ENCODE measurements around the gene PRDM10.
"Not testable (repeated sequence)": the region's sequence is repeated elsewhere in the genome, so short reads cannot be mapped to it uniquely, and the experiment has no call there.

Gene PRDM10

DNA sequence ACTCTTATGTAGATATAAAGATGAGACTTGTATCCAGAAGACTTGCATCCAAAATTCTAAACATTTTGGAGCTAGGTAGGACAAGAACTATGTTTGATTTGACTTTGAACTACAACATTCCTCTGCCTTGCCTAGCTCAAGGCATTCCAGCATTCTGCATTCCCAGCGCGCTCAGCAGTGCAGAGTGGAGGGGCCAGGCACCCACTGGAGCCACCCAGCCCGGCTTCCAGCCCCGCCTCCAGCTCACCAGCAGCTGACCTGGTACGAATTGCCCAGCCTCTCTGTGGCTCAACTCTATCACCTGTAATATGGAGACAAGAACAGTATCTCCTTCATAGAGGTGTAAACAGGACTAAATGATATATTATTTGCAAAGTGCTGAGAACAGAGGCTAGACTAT lies 28.8 kb downstream of the PRDM10 start:
- DNase-seq: no peak

DNA sequence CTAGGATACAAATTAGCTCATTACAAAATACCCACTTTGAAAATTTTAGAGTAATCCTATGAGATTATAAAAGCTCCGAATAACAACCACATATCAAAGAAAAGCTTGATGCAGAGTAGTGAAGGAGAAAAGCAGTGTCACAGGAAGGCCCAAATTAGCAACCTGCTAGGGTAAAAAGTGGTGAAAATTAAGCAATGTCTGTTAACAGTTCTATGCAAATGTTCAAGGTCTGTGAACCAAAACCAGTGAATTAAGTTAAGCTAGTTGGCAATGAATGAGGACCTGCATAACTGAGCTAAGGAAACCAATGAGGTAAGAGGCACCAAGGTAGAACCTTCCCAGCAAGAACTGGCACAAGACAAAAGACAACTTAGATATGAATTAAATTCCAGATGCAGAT lies 29.6 kb downstream of the PRDM10 start:
- no peak for DNase-seq

DNA sequence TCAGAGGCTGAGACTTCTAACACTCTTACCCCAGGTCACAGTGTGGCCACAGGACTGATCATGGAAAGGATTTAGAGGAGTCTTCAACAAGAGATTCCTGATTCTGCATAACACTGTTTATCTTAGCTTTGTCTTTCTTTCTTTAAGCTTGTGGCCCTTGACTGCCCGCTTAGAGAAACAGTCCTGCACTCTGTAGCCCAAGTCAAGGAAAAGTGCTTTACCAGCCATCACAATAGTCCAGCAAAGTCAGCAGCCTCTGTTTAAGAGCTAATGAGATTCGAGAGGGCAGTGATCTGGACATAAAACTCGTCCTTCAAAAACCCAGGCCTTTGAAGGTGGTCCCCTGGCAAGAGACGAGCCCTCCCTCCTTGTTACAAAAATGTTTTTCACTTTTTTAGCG lies 30.0 kb downstream of the PRDM10 start:
- no peak for DNase-seq

DNA sequence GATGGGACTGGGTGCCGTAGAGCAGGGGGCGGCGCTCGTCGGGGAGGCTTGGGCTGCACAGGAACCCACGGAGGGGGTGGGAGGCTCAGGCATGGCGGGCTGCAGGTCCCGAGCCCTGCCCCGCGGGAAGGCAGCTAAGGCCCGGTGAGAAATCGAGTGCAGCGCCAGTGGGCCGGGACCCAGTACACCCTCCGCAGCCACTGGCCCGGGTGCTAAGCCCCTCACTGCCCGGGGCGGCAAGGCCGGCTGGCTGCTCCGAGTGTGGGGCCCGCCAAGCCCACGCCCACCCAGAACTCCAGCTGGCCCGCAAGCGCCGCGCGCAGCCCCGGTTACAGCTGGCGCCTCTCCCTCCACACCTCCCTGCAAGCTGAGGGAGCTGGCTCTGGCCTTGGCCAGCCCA lies 30.8 kb downstream of the PRDM10 start:
- not testable (repeated sequence) for DNase-seq

DNA sequence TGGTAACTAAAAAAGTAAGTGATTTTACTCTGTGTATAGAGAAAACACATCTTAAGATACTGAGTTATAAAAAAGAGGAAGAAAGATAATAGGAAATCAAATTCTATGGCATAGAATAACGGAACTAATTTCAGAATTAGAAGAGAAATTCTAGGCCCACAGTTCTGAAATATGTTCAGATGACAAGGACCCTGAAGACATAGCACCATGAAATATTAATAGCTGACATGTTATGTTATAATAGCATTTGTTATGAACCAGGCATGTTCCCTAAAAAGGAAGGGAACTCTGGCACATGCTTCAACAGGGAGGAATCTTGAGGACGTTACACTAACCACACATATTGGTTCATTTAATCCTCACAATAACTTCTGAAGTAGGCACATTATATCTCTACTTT lies 32.7 kb downstream of the PRDM10 start:
- no peak for DNase-seq

DNA sequence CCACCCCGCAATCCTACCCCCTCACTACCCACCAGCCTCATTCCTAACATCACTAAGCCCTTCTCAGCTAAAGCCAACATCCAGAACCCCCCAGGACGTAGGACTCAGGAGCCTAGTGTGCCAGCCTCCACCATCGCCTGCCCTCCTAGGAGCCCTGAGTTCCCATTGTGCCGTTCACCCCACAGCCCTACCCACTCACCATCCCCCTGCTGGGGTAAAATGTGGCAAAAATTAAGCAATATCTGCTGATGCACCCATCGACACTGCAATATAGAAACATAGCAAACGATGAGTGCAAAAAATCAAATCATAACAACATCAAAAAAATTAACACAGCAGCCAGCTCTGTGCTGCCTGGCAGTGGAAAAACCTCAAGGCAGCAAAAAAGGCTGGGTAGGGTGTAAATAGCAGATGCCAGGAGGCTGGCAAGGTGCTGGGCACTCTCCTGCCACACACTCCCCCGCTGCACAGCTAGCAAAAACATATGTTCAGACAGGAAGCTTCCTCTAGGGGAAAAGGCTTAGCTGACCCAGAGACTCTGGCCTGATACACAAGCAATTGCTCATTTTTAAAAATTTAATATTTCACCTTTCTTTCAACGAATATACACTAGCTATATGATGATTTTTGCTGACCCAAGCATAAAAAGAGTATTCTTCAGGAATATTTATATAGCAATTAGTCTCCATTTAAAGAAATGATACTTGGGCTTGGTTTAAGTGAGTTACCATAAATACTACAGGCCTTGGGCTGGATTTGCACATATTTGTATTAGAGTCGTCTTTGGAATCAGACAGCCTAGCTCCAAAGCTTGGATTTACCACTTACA lies 33.8 kb downstream of the PRDM10 start:
- DNase-seq: no peak

DNA sequence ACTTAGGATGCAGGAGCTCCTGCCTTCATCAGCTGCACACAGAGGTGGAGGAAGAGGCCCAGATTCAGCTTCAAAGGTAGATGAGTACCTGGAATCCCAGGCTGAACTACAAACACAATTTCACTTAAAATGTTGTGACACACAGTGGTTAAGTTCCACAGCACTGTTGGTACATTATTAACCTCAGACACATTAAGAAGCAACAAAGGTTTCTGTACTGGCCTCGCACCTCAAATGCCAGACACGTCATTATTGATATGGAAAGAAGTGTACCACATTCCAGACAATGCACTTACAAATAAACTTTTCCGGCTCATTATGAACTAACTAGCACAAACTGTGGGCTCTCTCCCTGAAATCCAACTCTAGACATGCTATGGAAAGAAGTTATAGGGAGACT lies 34.6 kb downstream of the PRDM10 start:
- DNase-seq: no peak

DNA sequence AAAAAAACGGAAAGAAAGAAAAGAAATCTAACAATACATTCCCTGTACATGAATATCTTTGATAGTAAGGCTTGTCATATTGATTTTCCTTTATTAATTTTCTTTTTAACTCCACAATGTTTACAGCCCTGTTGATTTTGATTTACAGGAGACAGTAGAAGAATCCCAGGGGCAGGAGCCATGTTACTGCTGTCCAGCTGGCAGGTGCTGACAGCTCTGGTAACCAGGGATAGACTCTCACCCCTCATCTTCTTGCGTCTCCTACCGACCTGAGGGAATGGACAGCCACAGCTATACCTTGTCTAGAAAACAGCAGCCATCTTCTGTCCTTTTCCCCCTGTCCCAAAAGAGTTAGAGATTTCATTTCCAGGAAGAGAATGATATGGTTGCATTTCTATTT lies 37.4 kb downstream of the PRDM10 start:
- DNase-seq: no peak

DNA sequence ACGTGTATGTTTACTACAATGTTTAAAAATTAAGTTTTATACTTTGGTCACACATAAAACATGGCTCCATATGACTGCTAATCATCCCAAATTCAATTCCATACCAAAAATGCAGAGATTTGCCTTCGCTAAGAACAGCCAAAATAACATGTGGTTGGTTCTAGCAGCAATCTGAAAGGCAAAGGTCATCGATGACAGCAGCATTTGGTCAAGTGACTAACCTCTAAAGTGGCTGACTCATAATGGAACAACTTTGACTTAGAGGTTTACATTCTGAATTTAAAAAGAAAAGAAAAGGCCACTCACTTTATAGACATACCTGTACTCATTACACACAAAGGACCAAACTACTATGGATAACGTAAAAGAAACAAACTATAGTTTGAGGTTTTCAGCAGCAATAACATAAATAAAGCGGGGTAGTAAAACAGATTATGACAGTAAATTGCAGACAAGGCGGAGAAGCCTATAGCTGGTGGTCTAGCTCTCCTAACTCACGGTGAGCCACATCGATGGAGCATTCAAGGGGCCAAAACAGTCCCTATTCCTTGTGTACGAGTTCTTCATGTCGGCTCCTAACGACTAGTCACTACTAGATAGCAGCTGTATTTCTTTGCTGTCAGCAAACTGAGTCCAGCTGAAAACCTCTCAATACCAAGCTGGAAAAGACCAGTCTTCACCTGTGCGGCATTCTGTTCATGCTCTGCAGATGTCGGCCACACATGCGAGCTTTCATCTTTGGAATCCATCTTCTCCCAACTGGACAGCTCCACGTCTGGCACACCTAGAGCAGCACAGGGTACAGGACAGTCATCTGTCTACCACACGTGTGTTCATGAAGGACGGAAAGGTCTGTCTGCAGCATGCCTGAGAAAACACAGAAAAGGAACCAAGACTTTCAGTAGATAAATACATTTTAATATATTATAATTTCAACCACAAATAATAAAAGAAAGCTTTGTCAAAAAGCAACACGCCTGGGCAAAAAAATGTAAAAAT lies 42.1 kb downstream of the PRDM10 start:
- no peak for DNase-seq

DNA sequence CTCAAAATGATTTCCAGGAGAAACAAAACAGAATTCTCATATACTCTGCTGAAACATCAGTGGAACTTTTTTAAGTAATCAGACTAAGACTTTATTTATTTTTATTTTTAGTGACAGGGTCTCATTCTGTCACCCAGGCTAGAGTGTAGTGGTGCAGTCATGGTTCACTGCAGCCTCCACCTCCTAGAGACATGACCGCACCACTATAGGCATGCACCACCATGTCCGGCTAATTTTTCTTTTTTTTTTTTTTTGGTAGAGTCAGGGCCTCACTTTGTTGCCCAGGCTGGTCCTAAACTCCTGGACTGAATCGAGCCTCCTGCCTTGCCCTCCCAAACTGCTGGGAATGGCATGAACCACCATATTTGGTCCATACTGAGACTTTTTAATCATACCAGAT lies 42.9 kb downstream of the PRDM10 start:
- DNase-seq: no peak

DNA sequence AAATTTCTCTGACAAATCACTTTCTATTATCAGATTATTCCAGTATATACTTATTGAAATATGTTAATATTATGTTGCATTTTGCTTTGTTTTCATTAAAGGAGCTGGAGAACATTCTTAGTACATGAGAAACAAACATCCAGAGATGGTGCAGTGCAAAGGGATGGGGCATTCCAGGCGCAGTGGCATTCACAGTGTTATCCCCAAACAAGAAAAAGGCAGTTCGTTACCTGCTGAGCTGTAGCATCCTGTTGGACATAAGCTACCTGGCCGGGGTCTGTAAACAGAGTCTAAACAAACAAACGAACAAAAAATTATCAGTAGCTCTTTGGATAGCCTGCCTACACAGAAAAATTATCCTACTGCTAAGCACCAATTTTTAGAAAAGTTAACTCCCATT lies 47.4 kb downstream of the PRDM10 start:
- no peak for DNase-seq

DNA sequence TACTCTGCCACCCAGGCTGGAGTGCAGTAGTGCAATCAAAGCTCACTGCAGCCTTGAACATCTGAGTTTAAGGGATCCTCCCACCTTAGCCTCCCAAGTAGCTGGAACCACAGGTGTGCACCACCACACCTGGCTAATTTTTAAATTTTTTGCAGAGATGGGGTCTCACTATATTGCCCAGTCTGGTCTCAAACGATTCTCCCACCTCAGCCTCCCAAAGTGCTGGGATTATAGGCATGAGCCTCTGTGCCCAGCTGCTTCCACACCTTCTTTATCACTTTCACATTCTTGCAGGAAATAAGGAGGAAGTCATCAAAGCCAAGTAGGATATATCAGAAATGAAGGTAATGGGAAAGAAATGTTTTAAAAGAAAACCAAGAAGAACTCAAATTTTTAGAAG lies 47.9 kb downstream of the PRDM10 start:
- not testable (repeated sequence) for DNase-seq

DNA sequence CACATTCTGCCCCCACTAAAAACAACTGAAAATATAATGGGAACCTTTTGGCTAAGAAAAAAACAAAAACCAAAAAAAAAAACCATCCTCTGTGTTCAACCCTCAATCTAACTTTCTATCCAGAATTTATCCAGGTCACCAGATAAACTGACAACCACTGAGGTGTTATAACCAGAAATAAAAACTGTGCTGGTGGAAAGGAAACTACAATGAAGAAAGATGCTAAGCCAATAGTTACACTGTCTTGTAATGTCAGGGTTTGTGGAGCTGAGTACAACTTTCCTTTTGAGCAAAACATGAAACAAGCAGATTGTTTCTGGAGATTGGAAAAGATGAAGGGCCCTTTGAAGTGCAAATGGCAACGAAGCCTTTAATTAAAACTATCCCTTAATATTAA lies 50.8 kb downstream of the PRDM10 start:
- no peak for DNase-seq

DNA sequence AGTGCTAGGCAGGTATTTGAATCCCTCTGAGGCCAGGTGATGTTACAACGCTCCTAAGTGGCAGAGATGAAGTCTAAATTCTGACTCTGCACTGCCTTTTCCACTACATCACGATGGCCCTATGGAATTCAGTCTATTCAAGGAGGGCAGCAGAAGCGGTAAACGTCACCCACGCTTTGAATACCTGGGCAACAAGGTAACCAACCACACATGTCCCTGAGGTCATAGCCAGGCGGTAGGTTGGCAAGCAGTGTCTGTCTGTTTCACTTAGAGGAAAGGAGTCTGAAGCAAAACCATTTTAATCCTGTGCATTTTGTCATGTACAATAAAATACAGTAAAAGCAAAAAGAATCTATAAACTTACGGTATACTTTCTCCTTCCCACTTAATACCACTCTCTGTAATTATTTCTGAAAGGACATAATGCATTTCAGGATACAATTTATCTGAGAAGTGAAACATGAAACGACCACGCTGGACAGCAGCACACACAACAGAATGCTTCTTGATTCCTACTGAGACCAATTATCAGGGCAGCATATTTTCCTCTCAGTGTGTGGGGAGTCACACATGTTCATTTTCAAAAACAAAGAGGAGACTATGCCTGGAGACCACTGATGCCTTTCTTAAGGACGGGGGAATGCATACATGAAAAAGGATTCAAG lies 51.3 kb downstream of the PRDM10 start:
- no peak for DNase-seq

DNA sequence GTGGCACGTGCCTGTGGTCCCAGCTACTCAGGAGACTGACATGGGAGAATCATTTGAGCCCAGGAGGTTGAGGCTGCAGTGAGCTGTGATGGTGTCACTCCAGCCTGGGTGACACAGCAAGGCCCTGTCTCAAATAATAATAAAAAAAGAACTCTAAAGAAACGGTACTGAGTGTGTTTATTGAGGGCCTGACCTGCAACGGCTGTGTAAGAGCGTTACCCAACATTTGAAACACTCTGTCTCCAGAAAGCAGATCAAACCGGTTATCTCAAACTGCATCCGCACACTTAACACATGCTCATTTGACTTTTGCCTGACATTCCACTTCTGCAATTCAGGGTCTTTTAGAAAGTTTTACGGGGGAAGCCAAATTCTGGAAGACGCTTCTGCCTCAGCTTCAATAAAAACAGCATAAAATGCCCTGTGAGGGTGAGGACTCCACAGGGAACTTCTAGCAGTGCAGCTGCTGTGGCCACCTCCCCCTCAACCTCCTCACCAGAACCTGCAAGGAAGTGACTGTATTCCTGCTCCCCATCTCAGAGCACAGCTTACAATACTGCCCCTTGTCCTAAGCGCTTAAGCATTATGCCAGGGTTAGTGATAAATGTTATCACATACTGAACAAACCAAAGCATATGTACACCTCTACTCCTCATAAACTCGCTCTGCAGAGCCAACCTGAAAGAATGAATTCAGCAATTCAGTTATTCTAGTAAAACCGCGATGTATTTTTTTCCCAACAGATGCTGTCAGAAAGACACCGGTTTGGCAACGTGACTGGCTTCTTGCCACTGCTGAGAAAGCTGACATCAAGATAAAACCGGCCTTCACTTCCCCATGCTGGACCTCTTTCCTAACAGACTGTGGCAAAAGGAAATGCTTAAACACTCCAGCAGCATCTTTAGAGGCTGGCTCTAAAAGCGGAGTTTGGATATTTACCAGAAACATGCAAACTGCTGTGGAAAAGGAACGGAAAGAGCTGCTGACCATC lies 52.2 kb downstream of the PRDM10 start:
- no peak for DNase-seq

DNA sequence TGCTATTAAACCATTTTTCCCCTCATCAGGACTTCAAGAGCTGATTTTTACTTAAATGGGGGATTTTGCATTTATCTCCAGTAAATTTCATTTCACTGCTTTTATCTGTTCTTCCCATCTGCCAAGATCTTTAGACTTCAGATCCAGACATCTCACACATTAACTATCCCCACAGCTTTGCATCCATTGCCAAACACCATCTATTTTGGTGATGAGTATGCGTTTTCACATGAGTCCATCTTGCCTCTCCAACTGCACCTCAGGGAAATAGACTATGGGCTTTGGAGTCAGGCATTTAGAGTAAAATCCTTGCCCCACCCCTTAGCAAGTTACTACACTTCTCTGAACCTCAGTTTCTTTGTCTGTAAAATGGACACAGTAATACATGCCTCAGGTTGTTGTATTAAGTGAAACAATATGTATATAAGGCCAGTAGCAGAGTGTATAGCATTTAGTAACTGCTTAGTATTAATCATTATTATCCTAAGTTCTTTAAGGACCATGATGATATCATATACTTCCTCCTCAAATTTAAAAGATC lies 53.6 kb downstream of the PRDM10 start:
- DNase-seq: no peak

DNA sequence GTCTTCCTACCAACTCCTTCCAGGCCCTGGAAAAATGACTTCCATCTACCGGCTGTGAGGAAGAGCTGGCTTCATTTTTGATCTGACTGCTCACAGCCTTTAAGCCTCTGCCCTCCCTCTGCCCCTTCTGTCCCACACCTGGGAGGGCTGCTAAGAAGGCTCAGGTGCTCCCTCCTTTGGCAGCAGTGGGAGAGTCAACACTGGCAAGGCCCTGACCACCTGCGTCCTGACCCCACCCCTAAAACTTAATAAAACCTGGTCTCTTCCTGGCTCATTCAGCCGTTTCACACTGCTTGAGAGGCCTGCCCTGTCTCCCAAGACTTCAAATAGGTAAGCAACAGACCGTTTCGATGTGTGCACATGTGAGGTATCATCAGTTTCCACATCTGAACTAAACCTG lies 55.2 kb downstream of the PRDM10 start:
- no peak for DNase-seq

DNA sequence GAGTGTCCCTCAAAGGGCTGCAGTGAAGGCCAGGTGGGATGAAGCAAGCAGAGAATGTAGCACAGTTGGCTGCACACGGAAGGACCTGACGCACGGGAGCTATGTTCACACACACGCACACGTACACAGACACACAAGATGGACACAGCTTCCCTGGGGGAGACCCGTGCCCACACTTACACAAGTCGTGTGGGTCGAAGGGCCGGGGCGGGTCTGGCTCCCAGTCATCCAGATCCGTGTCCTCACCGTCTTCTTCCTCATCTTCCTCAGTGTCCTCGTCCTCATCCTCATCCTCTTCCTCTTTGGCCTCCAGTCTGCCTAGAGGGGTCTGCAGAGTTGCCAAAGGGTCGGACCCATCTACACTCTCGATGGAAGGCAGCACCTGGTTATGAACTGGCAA lies 55.7 kb downstream of the PRDM10 start:
- DNase-seq: no peak

DNA sequence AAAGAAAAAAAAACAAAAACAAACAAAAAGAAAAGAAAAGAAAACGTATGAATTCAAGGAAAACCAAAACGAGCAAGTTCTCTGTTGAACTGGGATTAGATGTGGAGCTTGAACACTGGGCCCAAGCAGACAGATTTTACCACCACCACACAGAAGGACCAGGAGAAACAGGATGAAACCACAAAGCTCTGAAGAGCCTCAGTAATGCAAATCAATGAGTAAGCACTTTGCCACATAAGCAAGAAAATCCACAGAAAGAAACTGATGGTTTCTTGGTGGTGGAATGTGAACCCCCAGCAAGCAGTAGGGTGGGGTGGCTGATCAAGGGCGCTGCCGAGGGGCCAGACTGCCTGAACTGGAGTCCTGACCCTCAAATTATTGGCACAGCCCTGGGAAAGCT lies 56.4 kb downstream of the PRDM10 start:
- DNase-seq: no peak

DNA sequence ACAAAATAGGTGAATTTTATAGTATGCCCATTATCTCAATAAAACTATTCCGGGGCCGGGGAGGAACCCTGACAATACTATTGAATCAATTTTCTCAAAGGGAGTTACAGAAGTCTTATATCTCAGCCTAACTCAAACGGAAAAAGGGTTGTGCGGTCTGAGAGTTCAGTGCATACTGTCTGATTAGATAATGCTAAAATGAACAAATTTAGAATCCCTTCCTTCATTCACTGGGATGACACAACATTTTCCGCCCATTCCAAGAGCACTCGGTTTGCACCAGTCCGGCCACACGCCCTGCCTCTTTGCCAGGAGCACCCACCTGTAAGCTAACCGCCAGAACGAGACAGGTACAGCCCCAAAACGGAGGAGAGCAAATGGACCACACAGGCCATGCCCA lies 57.3 kb downstream of the PRDM10 start:
- DNase-seq: no peak

DNA sequence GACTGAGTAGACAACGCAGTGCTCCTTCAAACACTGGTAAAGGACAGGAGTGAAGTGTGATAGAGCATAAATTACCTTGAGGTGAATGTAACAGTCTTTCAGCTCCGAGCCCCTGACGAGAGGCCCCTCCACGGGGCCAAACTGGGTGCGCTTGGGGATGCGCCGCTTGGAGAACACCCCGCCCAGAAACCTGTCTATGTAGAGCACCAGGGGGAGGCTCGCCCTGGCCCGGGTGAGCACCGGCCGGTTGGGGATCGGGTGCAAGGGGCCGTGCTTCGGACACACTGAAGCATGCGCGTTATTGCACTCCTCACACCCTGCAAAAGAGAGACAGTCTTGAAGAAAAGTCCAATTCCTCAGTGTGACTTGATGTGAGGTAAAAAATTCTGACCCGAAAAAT lies 57.9 kb downstream of the PRDM10 start:
- DNase-seq: no peak

DNA sequence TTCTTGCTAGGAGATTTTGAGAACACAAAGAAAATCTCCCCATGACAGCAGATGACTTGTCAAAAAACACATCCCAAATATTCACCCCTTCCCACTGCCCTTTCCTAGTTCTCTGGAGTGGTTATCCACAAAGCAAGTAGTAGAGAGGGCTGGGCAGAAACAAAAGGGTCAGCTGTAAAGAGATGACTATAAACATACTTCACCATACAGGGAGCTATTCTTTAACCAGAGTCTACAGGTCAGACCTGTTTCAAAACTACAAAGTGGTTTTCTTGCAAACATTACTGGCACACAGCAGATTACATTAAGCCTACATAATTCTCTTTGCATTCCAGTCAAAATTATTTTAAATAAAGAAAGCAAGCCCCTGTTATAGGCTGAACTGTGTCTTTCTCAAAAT lies 59.6 kb downstream of the PRDM10 start:
- DNase-seq: no peak

All from NCI-H1092 (cell line).